Sigmoid colon (tissue), 7 donors: Measurements from ENCODE around the gene PACS1. TPM values are rescaled to one million over a fixed set of nuclear protein-coding genes. Genes with fewer than 3 reads are reported as not detected.

Source experiments
- DNase-seq: peaks from one replicate; pipeline ENCODE4 v3.0.0-alpha.2; 2019
- H3K27ac ChIP-seq, 4 donors: fragments of 200-600 bp; sonication (generic); one replicate each; pipeline ENCODE4 v1.5.1; 2016 to 2019; ENCODE audit warnings: mild to moderate bottlenecking in 1 of 4
- H3K27me3 ChIP-seq, 3 donors: fragments of 200-600 bp; sonication (generic); one replicate each; pipeline ENCODE4 v1.5.1; 2019; ENCODE audit warnings: mild to moderate bottlenecking in 1 of 3
- H3K36me3 ChIP-seq, 4 donors: fragments of 200-600 bp; sonication (generic); one replicate each; pipeline ENCODE4 v1.5.1; 2016 to 2019
- H3K4me1 ChIP-seq, 4 donors: fragments of 200-600 bp; sonication (generic); one replicate each; pipeline ENCODE4 v1.5.1; 2017 to 2019
- H3K4me3 ChIP-seq, 4 donors: fragments of 200-600 bp; sonication (generic); one replicate each; pipeline ENCODE4 v1.5.1; 2017 to 2019; ENCODE audit warnings: mild to moderate bottlenecking in 2 of 4, moderate library complexity in 1 of 4
- H3K9me3 ChIP-seq, 4 donors: fragments of 200-600 bp in 3 of 4; sonication (generic) in 3 of 4; one replicate each; pipeline versions ENCODE4 v1.5.1 to v1.6.1; 2013 to 2019
- EP300 ChIP-seq, 4 donors: sonication (generic); formaldehyde crosslinking; IDR thresholded peaks; one replicate each; pipeline ENCODE4 v1.6.1; 2017; ENCODE audit warnings: antibody characterized with exemption in 4 of 4
- POLR2A ChIP-seq, 2 donors: fragments of 450-650 bp; IDR thresholded peaks; one replicate each; pipeline ENCODE4 v1.6.1; 2016; ENCODE audit warnings: antibody characterized with exemption in 2 of 2, mild to moderate bottlenecking in 2 of 2, moderate library complexity in 2 of 2
- POLR2AphosphoS5 ChIP-seq, 4 donors: sonication (generic); formaldehyde crosslinking; IDR thresholded peaks; one replicate each; pipeline ENCODE4 v1.6.1; 2017; ENCODE audit warnings: antibody characterized with exemption in 4 of 4
- WGBS, 2 donors: extraction: QIAGEN DNeasy Blood & Tissue Kit; methylation state at CpG; one replicate each; pipeline ENCODE4 v1.1.7; 2013; 5-methylcytosine and 5-hydroxymethylcytosine counted together
- intact Hi-C: fragments of 100-400 bp; cut with DNase I; formaldehyde crosslinking; loops from one replicate; pipeline ENCODE4 v1.15.1; 2023
- polyA plus RNA-seq, 3 donors: library from polyadenylated mRNA; stranded (reverse); fragments of 200-250 nt; gene quantifications; one replicate each; pipeline ENCODE4 v1.2.3, GENCODE V29; 2013
- total RNA-seq, 4 donors: library from RNA; depleted of rRNA; stranded (reverse); fragments of >200 nt; gene quantifications; one replicate each; pipeline ENCODE4 v1.1.0, GENCODE V29; 2016
- TF ChIP-seq, protein P1 (sequence below), 4 experiments: fragments of 450-650 bp in 3 of 4; fragments of 200-600 bp in 1 of 4; IDR thresholded peaks; one replicate each; pipeline ENCODE4 v1.5.1; 2016 to 2019; ENCODE audit warnings: antibody characterized with exemption in 4 of 4, mild to moderate bottlenecking in 3 of 4, moderate library complexity in 2 of 4
- donor health status: healthy with polysubstance abuse.
- donor health status: Bipolar disorder and iron deficiency.
- donor health status: healthy.

PACS1 gene
- total and polyA plus RNA-seq, 7 donors = 2.1 to 75.9 (median 22.8) TPM

GRCh38 chr11:66224226-66224855 is 154.3 kb downstream of the PACS1 start:
- Histone ChIP-seq H3K27ac (no peak overlapping the region), H3K4me1 (no peaks in the 10 kb centered on the region), H3K9me3 (no peaks in the 10 kb centered on the region), H3K27me3 (no peaks in the 10 kb centered on the region), H3K4me3 (no peak overlapping the region), H3K36me3 (peaks cover 6 to 48% (median 12%) of the 10 kb centered on the region in 4 donors)
- DNase-seq = no peak
- TF ChIP-seq POLR2A (IDR thresholded peaks at IDR 0.05) (no peak), POLR2AphosphoS5 (IDR thresholded peaks at IDR 0.05) (no peak), EP300 (IDR thresholded peaks at IDR 0.05) (no peak)
- TF ChIP-seq, protein P1, sequence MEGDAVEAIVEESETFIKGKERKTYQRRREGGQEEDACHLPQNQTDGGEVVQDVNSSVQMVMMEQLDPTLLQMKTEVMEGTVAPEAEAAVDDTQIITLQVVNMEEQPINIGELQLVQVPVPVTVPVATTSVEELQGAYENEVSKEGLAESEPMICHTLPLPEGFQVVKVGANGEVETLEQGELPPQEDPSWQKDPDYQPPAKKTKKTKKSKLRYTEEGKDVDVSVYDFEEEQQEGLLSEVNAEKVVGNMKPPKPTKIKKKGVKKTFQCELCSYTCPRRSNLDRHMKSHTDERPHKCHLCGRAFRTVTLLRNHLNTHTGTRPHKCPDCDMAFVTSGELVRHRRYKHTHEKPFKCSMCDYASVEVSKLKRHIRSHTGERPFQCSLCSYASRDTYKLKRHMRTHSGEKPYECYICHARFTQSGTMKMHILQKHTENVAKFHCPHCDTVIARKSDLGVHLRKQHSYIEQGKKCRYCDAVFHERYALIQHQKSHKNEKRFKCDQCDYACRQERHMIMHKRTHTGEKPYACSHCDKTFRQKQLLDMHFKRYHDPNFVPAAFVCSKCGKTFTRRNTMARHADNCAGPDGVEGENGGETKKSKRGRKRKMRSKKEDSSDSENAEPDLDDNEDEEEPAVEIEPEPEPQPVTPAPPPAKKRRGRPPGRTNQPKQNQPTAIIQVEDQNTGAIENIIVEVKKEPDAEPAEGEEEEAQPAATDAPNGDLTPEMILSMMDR (IDR thresholded peaks at IDR 0.05) = no peak
- intact Hi-C loops = no loop called here
- 92 to 96% methylated on average over 10 of the region's 10 CpGs for WGBS, 2 donors

DNA sequence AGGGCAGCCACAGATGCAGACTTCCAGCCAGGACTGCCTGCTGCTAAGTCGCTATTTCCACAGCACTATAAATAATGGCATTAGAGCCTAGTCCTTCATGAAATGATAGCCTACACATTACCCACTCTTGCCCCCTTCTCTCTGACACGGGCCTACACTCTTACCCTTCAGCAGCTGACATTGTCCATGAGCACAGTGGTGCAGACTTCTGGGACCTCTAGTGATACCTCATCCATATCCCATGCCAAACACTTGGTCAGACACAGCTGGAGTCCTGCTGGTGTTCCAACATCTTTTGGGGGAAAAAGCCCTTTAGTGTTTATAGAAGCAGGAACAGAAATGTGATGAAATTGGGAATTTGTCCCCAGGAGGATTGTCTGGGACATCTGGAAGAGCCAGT is 155.0 kb downstream of the PACS1 start:
- TF ChIP-seq, protein P1 (IDR thresholded peaks at IDR 0.05) = no peak
- no peak for TF ChIP-seq EP300 (IDR thresholded peaks at IDR 0.05)
- TF ChIP-seq POLR2AphosphoS5 (IDR thresholded peaks at IDR 0.05) = no peak
- TF ChIP-seq POLR2A (IDR thresholded peaks at IDR 0.05) = no peak
- peaks cover 6 to 41% (median 10%) of the 10 kb centered on the region in 4 donors for H3K36me3 ChIP-seq
- no peak for DNase-seq

DNA sequence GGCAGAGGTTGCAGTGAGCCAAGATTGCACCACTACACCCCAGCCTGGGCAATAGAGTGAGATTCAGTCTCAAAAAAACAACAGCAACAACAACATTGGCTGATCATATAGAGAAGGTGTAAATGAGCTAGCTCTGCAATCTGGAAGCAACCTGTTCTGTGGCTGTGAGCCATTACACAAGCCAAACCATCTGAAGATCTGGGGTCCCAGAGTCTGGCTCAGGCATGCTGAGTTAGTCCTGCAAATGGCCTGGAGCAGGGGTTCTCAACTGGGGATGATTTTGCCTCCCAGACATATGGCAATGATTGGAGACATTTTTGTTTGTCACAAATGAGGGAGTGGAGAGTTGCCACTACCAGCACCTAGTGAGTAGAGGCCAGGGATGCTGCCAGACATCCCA is 156.0 kb downstream of the PACS1 start:
- Histone ChIP-seq H3K36me3 (peaks cover 6 to 40% (median 12%) of the 10 kb centered on the region in 4 donors), H3K4me3 (no peak overlapping the region), H3K27me3 (no peaks in the 10 kb centered on the region), H3K9me3 (no peaks in the 10 kb centered on the region), H3K4me1 (no peaks in the 10 kb centered on the region), H3K27ac (no peak overlapping the region)
- no peak for DNase-seq
- TF ChIP-seq, protein P1 (IDR thresholded peaks at IDR 0.05) = no peak
- no peak for TF ChIP-seq EP300 (IDR thresholded peaks at IDR 0.05)
- no peak for TF ChIP-seq POLR2A (IDR thresholded peaks at IDR 0.05)
- no peak for TF ChIP-seq POLR2AphosphoS5 (IDR thresholded peaks at IDR 0.05)
- intact Hi-C loops = no loop called here

More for the DNA sequence above, 155.0 kb downstream of the PACS1 start:
- WGBS, 2 donors = 85 to 90% methylated on average over 2 of the region's 2 CpGs
- intact Hi-C loops = no loop called here
- Histone ChIP-seq H3K4me1 (no peaks in the 10 kb centered on the region), H3K4me3 (no peak overlapping the region), H3K27ac (no peak overlapping the region), H3K9me3 (no peaks in the 10 kb centered on the region), H3K27me3 (no peaks in the 10 kb centered on the region)

- H3K4me1 ChIP-seq = no peaks in the 10 kb centered on the region
- H3K27ac ChIP-seq = no peak overlapping the region
- intact Hi-C loops = no loop called here
- no peak overlapping the region for H3K4me3 ChIP-seq
- TF ChIP-seq, protein P1 (IDR thresholded peaks at IDR 0.05) = no peak
- TF ChIP-seq EP300 (IDR thresholded peaks at IDR 0.05) (no peak), POLR2AphosphoS5 (IDR thresholded peaks at IDR 0.05) (no peak), POLR2A (IDR thresholded peaks at IDR 0.05) (no peak)
- no peaks in the 10 kb centered on the region for H3K9me3 ChIP-seq
- no peak for DNase-seq
- H3K27me3 ChIP-seq = no peaks in the 10 kb centered on the region
- WGBS, 2 donors = 90 to 94% methylated on average over 5 of the region's 5 CpGs
- H3K36me3 ChIP-seq = peaks cover 6 to 55% (median 25%) of the 10 kb centered on the region in 4 donors
Measured at GRCh38 chr11:66227700-66228099, 157.6 kb downstream of the PACS1 start.

DNA sequence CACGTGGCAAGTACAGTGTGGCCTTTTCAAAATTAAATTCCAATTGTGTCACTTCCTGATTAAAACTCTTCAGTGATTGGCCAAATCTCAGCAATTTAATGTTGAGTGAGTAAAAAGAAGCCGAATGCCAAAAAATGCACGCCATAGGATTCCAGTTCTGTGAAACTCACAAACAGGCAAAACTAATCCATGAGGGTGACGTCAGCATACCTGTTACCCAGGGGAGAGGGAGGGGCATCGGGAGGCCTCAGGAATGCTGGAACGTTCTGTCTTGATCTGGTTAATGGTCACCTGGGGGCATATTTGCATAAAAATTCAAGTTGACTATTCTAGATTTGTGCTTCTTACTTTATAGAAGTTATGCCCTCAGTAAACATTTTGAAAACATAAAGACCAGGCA is 158.4 kb downstream of the PACS1 start:
- TF ChIP-seq POLR2AphosphoS5 (IDR thresholded peaks at IDR 0.05) (no peak), POLR2A (IDR thresholded peaks at IDR 0.05) (no peak), EP300 (IDR thresholded peaks at IDR 0.05) (no peak)
- TF ChIP-seq, protein P1 (IDR thresholded peaks at IDR 0.05) = no peak
- intact Hi-C loops = no loop called here
- Histone ChIP-seq H3K4me1 (no peaks in the 10 kb centered on the region), H3K27me3 (no peaks in the 10 kb centered on the region), H3K4me3 (no peak overlapping the region), H3K27ac (no peak overlapping the region), H3K36me3 (peaks cover 6 to 63% (median 33%) of the 10 kb centered on the region in 4 donors), H3K9me3 (no peaks in the 10 kb centered on the region)
- 91 to 92% methylated on average over 6 of the region's 6 CpGs for WGBS, 2 donors
- DNase-seq = no peak
